HG03103 (cell line): ENCODE data around the gene ADGRD2.

Experiments
- ATAC-seq: cut with Tn5 transposase; IDR thresholded peaks from one replicate; pipeline ENCODE4 v1.9.1; 2021; ENCODE audit warnings: low read depth; ENCODE audit not compliant: unreplicated experiment

ADGRD2 gene

DNA sequence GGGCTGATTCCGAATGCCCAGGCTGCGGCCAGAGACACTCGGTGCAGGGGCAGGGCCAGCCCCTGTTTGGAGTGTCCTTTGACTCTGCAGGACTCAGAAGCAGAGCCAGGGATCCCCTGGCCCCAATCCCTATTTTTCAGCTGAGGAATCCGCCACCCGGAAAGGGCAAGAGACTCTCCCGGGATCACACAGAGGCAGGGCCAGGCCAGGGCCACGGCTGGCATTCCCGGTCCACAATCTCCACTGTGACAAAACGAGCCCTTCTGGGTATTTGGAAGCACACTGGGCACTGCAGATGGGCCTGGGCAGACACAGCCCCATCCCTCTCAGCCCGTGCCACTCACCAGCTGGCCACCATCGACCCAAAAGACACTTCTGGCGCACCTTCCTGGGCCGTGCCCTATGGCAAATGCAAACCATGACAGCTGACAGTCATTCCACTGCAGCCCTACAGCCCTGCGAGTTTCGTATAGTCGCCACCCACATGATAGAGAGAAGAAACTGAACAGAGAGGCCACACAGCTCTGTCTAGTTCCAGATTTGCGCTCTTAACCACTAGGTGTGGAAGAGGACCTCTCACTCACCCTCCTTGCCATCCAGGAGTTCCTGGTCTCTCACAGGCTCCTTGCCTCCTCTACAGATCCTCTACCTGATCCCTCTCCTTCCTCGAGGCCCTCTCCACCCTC lies 43.7 kb downstream of the ADGRD2 start:
- ATAC-seq, result no peak

DNA sequence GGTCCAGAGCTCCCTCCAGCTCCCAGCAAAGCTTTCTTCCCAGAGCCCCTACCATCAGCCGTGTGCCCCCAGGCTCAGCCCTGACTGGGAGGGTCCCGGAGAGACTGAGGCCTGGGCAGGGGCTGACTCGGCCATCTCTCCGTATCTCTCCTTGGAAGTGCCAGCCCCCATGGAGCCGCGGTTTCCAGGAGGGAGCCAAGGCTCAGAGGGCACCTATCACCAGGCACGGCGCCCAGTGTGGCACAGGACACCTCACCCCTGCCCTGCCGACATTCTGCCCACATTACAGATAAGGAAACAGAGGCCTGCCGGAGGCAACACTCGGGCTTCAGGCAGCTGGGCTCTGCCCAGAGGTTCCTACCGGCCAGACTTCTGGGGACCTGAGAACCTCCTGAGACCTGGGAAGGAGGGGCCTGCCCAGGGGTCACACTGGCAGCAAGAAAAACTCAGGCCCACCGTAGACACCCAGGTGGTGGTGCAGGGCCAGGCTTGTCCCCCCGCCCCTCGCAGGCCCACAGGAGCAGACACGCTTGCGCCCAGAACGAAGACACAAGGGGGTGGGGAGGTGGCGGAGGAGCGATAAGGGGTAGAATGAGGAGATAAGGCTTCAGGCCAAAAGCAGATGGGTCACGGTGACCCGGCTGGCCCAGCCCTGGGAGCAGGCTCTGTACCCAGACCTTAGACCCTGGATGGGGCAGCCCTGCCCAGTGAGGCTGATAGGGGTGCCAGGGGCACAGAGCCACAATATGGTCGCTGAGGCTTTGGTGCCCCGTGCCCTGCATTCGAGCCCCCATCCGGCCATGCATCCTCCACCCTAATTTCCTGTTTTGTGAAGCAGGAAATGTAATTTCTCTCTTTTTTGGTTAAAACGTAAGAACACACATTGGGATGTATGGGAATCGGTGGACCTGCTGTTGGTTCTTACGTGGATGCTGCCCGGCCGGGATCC lies 45.1 kb downstream of the ADGRD2 start:
- no peak for ATAC-seq

DNA sequence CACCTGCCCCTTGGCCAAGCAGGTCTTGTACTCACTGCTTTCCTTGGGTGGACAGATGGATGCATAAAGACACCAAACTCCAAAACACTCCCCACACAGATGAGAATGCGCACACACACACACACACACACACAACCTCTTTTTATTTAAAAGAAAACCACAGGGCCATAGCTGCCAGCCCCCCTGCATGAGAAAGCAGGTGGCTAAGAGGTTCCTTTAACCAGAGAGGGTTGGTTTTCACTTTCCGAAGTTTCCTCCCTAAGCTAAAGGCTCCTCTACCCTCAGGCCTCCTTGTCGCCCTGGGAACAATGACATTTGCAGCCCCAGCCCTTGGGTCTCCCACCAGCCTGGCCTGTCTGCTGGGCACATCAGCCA lies 45.8 kb downstream of the ADGRD2 start:
- no peak for ATAC-seq

DNA sequence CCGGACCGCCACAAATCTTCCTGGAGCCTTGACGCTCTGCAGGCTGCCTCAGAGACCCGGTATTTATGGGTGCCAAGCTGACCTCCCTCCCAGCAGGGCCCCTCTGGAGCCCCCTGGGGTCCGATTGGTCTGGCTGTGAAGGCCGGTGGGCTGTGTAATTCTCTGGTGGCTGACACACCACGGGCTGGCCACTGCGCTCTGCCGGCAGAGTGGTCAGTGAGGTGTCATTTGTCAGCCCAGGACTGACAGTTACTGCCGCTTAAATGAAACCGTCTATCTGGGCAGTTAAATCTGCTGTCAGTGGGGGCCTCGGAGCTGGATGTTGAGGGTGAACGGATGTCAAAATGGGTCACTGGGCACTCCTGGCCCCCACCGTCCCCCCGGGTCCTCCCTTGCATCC lies 46.2 kb downstream of the ADGRD2 start:
- ATAC-seq, result no peak

DNA sequence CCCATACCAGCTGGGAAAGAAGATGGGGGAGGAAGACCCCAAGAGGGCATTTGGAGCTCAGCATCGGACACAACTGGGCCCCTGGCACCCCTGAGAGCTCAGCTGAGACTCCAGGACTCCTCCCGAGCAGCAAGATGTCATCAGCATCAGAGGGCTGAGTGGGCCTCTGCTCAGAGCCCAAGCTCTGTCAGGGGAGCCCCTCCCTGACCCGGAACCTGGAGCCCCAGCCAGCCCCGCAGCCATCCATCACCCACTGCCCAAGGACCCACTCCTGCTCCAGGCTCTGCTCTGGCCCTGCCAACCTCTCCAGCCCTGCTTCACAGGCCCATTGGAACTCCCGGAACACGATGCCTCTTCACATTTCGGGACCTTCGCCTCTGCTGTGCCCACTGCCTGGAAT lies 47.2 kb downstream of the ADGRD2 start:
- no peak for ATAC-seq

DNA sequence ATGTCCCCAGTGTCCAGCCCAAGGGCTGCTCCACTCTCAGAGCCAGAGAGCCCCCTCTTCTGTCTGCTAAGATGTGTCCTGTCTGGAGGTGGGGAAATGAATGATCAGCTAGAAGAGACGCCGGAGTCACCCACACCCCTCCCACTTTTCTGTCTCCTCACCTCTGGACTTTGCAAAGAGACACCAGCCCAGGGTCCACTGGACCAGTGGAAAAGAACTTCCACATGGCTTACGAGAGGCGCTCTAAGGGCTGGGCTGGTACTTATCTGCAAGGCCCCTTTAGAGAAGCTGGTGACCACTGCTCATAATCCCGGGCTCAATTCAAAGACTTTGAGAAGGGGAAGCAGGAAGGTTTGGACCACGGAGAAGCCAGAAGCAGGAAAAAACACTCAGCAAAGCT lies 47.8 kb downstream of the ADGRD2 start:
- ATAC-seq, result no peak

DNA sequence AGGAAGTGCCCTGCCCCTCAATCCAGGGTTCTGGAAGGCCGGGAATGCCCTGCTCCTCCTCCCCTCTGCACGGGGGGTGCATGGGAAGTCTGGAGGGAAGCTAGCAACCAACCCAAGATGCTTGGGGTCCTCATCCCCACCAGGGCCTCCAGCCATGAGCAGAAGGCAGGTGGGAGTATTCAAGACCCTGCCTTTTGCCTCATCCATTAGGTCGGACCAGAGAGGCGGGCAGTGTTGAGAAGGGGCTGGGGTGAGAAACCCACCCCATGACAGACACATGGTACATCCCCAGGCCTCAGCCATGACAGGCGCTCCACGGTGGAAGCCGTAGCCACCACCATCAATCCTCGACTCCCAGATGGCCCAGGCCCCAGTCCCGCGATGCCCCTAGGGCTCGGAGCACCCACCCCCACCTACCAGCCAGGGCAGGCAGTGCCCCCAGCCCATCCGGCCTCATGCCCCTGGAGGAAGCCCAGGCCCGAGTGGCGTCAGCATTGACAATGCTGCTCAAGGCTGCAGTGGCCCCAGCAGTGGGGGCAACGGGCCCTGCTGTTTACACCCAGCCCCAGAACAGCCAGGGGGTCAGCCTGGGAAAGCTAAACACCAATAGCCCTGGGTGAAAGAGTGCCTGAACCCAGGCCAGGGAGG lies 48.4 kb downstream of the ADGRD2 start:
- no peak for ATAC-seq

DNA sequence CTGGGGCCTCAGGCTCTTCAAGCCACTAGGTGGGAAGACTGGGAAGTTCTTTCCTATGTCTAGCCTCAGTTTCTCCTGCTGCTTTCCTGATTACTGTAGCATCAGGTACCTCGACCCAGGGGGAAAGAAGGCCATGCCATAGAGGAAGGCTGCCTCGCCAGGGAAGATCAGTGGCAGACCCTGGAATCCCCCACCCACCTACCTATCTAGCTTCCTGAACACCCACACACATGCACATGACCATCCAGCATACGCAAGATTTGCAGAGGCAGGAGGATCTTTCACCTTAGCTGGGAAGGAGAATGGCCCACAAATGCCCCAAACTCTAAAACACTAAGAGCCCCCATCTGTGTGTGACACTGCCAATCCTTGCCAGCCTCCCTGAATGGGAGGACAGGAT lies 49.0 kb downstream of the ADGRD2 start:
- no peak for ATAC-seq

DNA sequence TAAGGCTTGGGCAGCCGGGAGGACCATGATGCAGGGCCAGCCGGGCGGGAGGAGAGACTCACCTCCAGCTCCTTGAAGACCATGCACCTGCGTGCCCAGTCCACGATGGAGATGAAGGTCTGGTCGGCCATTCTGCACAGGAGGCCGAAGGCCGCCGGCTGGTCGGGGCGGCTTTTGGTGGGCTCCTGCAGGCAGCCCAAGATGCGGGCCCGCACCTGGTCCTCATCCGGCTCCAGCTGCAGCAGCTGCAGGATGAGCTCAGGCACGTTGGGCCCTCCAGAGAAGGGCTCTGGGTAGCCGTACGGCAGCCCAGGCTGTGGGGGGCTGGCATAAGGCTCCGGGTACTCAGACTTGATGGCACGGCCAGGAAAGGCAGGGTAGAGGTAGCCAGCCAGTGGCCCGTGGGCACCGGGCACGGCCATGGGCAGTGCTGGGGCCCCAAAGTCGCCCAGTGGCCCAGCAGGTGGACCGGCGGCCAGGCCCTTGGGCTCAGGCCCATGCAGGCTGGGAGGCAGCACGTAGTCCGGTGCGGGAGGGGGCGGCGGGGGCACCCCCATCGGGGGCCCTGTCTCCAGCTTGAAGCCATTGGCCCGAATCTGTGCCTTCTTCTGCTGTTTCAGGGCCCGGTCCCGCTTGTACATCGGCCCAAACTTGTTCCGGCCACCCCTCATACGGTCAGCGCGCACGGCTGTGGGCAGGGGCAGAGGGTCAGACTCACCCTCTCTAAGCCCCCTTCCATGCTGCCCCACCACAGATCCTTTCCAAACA lies 50.0 kb downstream of the ADGRD2 start:
- no peak for ATAC-seq

DNA sequence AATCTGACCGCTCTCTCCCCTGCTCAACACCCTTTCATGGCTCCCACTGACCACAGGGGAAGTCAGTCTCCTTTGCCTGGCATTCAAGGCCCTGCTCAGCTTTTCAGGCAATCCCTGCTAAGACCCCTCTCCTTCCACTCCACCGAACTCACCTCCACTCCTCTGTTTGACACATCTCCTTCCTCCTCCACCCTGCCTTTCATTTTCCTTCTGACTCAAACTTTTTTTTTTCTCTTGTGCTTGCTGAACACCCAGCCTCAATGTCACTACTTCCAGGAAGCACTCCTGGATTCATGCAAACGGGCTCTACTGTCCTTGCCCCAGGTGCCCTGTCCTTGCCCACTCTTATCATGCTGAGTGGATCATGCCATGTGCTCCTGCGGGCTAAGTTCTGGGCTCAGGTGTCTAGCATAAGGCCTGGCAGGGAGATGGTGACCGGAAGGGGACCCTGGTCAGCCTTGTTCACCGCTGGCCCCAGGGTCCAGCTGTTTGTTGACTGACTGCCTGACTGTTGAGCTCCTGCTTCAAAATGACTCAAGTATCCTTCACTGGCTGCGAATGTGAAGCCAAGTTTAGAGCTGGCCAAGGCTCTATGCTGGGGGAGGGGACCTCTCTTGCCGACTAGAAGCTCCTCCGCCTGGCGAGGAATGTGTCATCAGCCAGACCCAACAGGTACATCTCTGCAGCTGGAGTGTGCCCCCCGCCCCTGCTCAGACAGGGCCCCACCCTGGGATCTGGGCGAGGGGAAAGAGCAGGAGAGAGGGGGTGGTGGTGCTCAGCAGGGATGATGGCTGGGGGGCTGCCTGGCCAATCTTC lies 50.8 kb downstream of the ADGRD2 start:
- no peak for ATAC-seq

DNA sequence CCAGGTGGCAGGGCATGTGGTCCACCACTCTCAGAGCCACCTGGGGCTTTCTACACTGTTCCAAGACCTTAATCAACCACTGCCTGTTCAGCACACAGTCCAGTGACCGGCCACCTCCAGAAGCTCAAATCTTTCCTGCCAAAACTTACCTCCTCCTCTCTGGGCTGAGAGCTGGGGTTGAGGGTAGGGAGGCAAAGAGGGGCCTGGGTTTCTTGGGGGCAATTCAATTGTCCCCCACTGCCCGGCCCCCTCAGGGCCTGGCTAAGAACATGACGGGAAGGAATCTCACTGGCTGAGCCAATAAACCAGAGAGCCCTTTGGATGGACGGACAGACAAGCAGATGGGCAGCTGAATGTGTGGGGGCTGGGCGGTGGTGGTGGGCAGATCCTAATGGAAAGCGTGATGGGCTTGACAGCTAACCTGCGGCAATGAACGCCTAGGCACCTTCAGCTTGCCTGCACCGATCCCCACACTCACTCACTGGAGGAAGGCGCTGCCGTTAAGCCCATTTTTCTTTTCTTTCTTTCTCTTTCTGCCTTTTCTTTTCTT lies 51.6 kb downstream of the ADGRD2 start:
- ATAC-seq, result no peak

DNA sequence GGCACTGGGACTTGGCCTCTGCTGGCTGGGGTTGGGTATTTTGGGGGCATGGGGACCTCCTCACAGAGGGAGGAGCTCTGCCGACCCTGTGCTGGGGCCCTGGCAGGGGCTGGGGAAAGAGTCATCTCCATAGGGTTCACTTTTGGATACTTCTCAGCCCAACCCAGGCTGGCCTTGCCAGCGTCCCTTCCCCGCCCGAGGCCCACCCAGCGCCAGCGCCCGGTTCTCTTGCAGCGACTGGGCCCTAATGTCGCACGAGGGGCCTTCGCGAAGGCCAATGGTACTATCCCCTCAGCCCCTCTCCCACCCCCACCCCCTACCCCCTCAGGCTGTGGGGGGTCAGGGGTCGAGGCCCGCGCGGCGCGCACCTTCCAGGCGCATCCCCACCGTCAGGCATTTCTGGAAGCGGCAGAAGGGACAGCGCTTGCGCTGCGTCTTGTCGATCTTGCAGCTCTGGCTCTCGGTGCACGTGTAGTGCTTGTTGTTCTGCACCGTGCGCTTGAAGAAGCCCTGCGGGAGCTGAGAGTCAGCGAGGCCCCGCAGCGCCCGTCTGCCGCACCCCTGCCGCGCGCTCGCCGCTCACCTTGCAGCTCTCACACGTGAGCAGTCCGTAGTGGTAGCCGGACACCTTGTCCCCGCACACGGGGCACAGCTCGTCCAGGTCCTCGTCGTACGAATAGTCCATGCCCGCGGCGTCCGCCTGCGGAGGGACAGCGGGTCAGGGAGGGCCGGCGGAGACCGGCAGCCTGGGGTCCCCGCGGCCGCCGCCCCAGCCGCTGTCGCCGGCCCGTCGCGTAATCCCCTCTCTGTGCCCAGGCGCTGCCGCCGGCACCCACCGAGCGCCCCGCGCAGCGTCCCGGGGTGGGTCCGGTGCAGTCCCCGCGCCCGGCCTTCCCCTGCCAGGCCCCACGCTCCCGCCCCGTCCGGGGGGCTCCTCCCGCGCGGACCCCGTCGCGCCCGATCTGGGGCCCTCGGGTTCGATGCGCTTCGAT lies 52.8 kb downstream of the ADGRD2 start:
- ATAC-seq, result no peak

DNA sequence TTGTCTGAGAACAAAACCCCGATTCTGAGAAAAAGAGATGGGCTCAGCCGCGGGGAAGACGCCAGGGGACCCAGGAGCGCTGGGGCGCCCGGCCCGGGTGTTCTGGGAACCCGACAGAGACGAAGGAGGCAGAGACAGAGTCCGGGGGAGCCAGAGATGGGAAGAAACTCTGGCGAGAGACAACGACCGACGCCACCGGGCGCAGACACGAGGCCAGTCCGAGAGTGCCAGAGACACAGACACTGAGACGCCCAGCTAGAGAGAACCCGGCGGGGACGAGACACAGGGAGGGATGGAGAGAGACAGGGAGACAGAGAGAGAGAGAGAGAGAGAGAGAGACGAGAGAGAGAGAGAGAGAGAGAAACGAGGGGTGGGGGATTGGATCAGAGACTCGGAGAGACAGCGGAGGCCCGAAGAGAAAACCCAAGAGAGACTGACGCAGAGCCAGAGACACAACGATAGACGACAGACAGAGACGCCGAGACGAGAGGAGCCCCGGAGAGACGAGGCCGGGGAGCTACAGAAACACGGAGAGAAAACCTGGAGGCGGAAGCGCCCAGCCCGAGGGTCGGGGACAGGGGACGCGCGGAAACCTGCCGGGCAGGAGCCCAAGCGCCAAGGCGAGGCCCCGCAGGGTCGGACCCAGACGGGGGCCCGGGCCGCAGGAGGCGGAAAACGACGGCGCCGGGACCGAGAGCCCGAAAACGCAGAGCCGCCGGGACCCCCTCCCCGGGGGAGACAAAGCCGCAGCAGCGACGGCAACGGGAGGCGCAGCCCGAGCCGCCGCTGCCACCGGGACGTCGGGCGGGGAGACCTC lies 53.7 kb downstream of the ADGRD2 start:
- no peak for ATAC-seq

DNA sequence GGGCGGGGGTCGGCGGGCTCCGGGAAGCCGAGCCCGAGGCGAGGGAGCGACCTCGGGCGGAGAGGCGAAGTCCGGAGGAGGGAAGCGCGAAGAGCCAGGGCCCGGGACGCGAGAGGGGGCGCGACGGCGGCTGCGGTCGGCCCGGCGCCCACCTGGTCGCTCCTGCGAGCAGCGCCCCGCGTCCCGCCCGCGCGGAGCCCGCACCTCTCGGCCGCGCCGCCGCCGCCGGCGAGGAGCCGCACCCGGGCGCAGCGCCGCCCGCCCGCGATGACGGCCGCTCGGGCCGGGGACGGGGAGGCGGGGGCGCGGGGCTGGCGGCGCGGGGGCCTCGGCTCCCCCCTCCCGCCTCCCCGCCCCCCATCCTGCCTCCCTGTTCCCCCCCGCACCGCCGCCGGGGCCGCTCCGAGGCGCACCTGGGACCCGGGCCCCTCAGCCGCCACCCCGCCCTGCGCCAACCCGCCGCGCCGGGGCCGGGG lies 54.3 kb downstream of the ADGRD2 start:
- ATAC-seq, result no peak

DNA sequence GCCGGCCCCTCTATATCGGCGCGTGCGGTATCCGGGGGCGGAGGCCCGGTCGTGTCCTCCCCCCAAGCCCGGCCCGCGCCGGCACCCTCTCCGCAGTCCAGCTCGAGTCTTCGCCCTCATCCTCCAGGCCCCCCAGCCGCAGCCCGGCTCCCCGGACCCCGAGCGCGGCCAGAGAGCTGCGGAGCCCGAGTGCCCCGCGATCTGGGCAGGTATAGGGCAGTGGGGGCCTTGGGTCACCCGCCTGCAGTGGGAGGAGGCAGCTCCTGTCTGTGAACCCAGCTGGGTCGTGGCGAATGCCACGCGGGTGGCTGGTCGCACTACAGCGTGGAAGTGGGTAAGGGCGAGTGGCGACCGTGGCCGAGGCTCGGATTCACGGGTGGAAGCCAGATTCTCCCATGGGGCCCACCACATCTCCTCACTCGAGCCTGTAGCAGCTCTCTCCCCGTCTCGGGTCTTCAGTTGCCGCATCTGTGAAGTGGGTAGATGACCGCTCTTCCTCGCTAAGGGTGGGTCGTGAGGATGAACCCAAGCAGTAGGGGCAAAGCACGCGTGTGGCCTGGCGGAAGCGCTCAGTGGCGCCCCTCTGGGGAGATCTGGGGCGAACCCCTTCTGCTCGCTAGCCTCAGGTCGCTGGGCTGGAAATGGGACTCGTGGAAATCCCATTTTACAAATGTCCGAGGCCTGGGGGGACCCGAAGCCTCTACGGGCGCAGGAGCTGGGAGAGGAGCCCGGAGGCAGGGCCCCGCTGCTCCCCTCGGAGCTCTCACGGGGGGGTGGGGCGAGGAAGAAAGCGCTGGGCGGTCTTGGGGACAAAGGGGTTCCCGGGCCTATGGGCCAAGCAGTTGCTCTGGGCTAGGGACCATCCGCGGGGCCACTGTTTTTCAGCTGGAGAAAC lies 55.0 kb downstream of the ADGRD2 start:
- no peak for ATAC-seq

DNA sequence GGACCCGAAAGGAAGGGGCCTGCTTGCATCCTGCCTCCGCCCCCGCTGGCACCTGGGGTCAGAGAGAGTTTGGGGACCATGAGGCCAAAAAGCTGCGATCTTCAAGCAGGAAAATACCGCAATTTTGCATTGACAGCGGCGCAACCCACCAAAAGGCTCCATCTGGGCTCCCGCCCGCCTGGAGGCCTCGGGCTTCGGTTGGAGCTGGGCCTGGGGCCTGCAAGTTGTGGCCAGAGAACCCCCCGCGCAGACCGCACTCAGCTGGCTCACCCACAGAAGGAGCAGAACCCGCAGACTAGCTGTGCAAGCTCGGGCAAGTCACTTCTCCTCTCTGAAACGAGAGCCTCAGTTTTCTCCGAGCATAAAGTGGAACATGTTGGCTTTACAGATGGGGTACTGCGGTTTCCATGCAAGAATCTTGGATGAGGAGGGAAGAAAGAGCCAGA lies 55.7 kb downstream of the ADGRD2 start:
- no peak for ATAC-seq
